ENCODE measurements around the gene SNAPC5.

Gene SNAPC5

GRCh38 chr15:66454143-66454542, 43.4 kb downstream of the SNAPC5 start:
- DNase-seq = no peak

DNA sequence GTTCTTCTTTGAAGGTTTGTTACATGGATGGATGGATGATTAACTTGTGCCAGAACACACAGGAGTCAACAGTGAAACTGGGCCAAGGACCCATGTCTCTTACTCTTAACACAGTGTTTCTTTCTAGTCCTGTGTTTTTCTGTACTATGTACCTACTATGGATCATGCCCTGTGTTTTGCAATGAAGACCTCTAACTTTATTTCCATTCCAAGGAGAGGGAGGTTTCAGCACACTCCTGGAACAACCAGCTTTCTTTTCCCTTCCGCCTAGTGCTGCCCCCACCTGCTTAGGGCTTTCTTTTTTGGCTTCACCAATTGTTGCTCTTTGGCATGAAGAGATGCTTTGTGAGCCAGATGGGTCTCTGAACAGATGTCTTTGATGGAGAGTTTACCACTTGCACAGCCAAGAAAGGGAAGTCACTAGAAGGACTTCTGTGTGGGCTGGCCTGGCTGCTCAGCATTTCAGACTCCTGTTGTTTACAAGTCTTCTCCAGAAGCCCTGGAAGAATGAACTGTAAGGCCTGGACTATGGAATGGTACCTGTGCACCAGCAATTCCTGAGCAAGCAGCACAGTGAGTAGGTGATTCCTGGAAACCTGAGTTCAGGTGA, 44.5 kb downstream of the SNAPC5 start:
- no peak for DNase-seq

DNA sequence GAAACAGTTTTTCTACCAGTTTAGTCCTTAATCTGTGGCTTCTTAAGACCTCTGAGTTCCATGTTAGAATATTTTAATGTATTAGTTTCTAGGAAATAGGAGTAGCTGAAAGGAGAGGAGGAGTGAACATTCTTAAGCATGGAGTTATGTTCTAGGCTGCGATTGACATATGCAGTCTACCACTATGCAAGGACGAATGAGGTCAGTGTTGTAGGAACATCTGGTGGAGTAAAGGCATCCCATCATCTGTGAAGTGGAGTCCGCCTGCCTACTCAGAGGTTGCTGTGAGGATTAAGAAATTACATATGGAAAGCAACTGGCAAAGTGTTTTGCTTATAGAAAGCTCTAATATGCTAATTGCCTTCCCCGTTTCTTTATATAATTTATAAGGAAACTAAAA, 45.1 kb downstream of the SNAPC5 start:
- DNase-seq = no peak
